KOPT-K1 (cell line): ENCODE results near the gene TULP1.

Experiments
- H3K27ac ChIP-seq: fragments of 200-600 bp; sonication (generic); 2 replicates; pipeline ENCODE4 v1.5.1; 2016; ENCODE audit warnings: antibody characterized with exemption, mild to moderate bottlenecking, low read depth, low read length; ENCODE audit not compliant: poor library complexity, severe bottlenecking
- H3K36me3 ChIP-seq: fragments of 200-600 bp; sonication (generic); 2 replicates; pipeline ENCODE4 v1.5.1; 2017; ENCODE audit warnings: antibody characterized with exemption, mild to moderate bottlenecking, low read length, moderate library complexity; ENCODE audit not compliant: insufficient read depth
- H3K9me3 ChIP-seq: fragments of 200-600 bp; sonication (generic); 2 replicates; pipeline ENCODE4 v1.5.1; 2017; ENCODE audit warnings: antibody characterized with exemption, low read length, mild to moderate bottlenecking; ENCODE audit not compliant: insufficient read depth, poor library complexity, severe bottlenecking

The TULP1 gene

GRCh38 chr6:35474131-35474941 lies 38.4 kb downstream of the TULP1 start:
- H3K36me3 ChIP-seq = peaks cover 57% of the 10 kb centered on the region

GRCh38 chr6:35473850-35474130 lies 38.9 kb downstream of the TULP1 start:
- H3K36me3 ChIP-seq = peaks cover 62% of the 10 kb centered on the region
- H3K9me3 ChIP-seq = no peaks in the 10 kb centered on the region
- no peak overlapping the region for H3K27ac ChIP-seq

More at GRCh38 chr6:35474131-35474941, 38.4 kb downstream of the TULP1 start:
- Histone ChIP-seq H3K27ac (no peak overlapping the region), H3K9me3 (no peaks in the 10 kb centered on the region)

GRCh38 chr6:35473075-35473849 lies 39.4 kb downstream of the TULP1 start:
- Histone ChIP-seq H3K36me3 (peaks cover 67% of the 10 kb centered on the region), H3K27ac (no peak overlapping the region), H3K9me3 (no peaks in the 10 kb centered on the region)

- no peaks in the 10 kb centered on the region for H3K9me3 ChIP-seq
- peaks cover 67% of the 10 kb centered on the region for H3K36me3 ChIP-seq
- H3K27ac ChIP-seq = no peak overlapping the region
Measured at GRCh38 chr6:35471836-35472345, 40.8 kb downstream of the TULP1 start.

GRCh38 chr6:35470663-35471120 lies 42.0 kb downstream of the TULP1 start:
- peaks cover 77% of the 10 kb centered on the region for H3K36me3 ChIP-seq
- no peak overlapping the region for H3K27ac ChIP-seq
- H3K9me3 ChIP-seq = no peaks in the 10 kb centered on the region

GRCh38 chr6:35469751-35470662 lies 42.7 kb downstream of the TULP1 start:
- peaks cover 74% of the 10 kb centered on the region for H3K36me3 ChIP-seq
- peak overlapping the region; percentile 91 for H3K27ac ChIP-seq
- no peaks in the 10 kb centered on the region for H3K9me3 ChIP-seq

- H3K27ac ChIP-seq = peak overlapping the region; percentile 91
- H3K9me3 ChIP-seq = no peaks in the 10 kb centered on the region
- H3K36me3 ChIP-seq = peaks cover 68% of the 10 kb centered on the region
Measured at GRCh38 chr6:35468980-35469750, 43.5 kb downstream of the TULP1 start.

GRCh38 chr6:35468181-35468979 lies 44.3 kb downstream of the TULP1 start, which contains the start of gene RPL10A:
Gene RPL10A, plus strand, starts transcription at chr6:35468401. Its CDS starts 34 bp downstream, at chr6:35468435.
- H3K9me3 ChIP-seq = no peaks in the 10 kb centered on the region
- peaks cover 63% of the 10 kb centered on the region for H3K36me3 ChIP-seq
- H3K27ac ChIP-seq = peak within 1 kb of the TSS; percentile 91

GRCh38 chr6:35465646-35466045 lies 47.0 kb downstream of the TULP1 start:
- no peaks in the 10 kb centered on the region for H3K9me3 ChIP-seq
- H3K36me3 ChIP-seq = peaks cover 48% of the 10 kb centered on the region
- H3K27ac ChIP-seq = no peak overlapping the region

GRCh38 chr6:35463292-35463691 lies 49.4 kb downstream of the TULP1 start:
- peaks cover 46% of the 10 kb centered on the region for H3K36me3 ChIP-seq
- H3K9me3 ChIP-seq = no peaks in the 10 kb centered on the region
- no peak overlapping the region for H3K27ac ChIP-seq

GRCh38 chr6:35461270-35461669 lies 51.4 kb downstream of the TULP1 start:
- H3K9me3 ChIP-seq = no peaks in the 10 kb centered on the region
- H3K27ac ChIP-seq = no peak overlapping the region
- peaks cover 58% of the 10 kb centered on the region for H3K36me3 ChIP-seq

GRCh38 chr6:35457907-35458306 lies 54.8 kb downstream of the TULP1 start:
- Histone ChIP-seq H3K9me3 (no peaks in the 10 kb centered on the region), H3K27ac (no peak overlapping the region), H3K36me3 (peaks cover 61% of the 10 kb centered on the region)

GRCh38 chr6:35454391-35455110 lies 58.1 kb downstream of the TULP1 start:
- Histone ChIP-seq H3K9me3 (no peaks in the 10 kb centered on the region), H3K27ac (no peak overlapping the region), H3K36me3 (peaks cover 42% of the 10 kb centered on the region; the same call in 1 of the 2 replicates)
